ENCODE measurements around the gene DIAPH1.

Gene DIAPH1

DNA sequence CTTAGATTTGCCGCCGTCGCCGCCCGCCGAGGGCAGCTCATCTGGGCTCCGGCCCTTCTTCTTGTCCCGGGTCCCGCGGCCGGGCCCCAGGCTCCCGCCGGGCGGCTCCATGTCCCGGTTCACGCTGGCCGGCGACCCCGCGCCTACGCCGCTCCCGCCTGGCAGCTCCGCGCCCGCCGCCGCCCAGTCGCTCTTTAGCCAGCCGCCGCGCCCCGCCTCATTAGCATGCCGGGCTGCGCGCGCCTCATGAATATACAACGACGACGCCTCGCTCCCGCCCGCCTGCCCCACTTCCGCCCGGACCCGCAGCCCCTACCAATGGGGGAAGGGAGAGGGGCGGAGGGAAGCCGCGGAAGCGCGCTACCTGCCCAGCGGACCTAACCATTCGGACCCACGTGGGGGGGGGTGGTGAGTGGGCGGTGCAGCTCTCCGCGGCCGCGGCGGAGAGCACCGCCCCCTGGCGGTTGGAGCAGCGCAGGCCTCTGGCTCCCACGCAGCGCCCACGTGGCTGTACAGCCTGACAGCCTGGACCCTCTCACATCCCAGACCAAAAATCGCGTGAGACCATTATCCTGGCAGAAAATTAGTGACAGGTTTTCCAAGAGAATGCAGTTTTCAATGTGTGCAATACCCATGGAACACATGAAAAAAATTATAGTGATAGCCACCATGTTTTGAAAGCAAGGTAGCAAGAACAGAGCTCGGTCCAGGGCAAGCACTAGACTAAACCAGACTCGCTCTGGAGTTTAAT is at the start of gene DIAPH1:
DIAPH1 (minus strand) TSS at position 197 of the 751 bp plus-strand sequence; CDS start at position 111, 86 bp downstream.
- in situ Hi-C loops (cut with HindIII; ENCODE audit: low pct_ligation_motif_present, low pct_unique_long_range_greater_than_20kb, low sequenced_read_pairs): no loop called here
- DNase-seq: peak; percentile 94

DNA sequence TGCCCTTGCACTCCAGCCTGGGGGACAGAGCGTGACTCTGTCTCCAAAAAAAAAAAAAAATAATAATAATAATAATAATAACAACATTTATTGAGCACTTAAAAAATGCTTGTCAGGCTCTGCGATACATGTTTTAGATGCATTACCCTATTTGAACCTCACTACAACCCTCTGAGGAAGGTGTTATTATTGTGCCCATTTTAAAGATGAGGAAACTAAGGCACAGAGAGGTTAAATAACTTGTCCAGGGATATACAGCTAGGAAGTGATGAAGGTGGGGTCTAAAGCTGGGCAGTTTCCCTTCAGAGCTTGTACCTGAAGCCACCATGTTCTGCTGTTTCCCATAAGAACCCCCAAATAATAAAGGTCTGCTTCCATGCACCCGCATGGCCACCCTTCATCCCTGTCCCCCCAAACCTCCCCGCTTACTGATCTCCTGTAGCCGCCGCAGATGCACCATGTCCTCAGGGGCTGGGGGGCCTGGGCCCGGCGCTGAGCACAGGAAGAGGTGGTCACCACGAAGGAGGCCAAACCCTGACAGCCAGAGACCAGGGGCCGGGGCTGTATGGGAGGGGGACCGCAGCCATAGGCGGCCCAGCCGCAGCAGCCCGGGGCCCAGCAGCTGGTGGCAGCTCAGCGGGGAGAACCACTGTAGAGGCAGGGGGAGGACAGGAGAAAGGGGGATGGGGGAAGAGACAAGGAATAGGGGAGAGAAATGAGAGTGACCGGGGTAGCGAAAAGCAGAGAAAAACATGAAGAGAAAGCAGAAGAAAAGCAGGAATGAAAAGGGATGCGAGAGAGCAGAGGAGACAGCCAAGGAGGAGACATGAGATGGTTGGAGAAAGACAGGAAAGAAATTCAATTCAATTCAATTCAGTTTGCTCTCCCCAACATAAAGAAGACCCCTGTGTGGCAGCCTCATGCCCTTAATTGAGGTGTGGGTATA is 47.5 kb upstream of the DIAPH1 start:
- no peak for DNase-seq
- in situ Hi-C loops (cut with HindIII; ENCODE audit: low pct_ligation_motif_present, low pct_unique_long_range_greater_than_20kb, low sequenced_read_pairs): no loop called here

DNA sequence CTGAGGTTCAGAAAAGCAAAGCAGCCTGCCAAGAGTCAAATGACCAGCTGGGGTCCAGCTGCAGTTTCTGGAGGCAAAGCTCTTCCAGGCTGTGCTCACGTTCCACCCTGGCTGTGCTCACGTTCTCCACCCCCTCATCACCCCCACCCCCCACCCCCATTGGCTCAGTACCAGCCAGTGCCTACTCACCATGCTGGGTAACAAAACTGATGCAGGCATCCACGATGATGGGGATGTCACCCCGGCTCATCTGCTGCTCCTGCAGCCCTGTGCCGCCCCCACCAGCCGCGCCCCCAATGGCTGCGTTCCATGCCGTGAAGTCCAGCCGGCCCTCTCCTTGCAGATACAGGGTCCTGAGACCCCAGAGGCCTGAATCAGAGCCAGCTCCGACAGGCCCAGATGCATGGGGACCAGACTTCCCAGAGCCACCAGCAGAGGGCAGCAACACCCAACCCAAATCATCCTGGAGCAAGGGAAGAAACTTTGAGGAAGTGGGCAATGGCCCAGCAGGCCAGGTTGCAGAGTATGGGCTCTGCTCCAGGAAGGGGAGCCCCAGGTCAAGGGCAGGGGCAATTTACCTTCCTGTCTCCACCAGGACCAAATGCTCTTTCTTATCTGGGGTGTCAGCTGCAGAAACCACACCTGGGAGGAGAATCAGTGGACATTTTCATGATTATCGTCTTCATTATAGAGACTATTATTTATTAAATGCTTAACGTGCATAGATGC is 46.1 kb upstream of the DIAPH1 start:
- in situ Hi-C loops (cut with HindIII; ENCODE audit: low pct_ligation_motif_present, low pct_unique_long_range_greater_than_20kb, low sequenced_read_pairs): no loop called here
- peak; percentile 67 for DNase-seq

DNA sequence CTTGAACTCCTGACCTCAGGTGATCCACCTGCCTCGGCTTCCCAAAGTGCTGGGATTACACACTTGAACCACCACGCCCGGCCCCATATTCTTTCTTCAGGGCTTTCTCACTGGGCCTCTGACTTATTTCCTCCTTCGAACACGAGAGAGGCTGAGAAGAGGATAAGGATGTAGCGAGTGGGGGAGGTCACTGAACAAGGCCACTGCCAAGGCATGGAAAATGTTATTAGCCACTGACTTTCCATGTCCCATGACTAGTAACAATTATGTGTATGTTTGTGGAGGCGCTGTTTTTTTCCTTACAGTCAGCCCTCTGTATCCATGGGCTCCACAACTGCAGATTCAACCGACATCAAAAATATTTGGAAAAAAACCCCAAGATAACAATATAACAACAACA is 44.7 kb upstream of the DIAPH1 start:
- no peak for DNase-seq
- in situ Hi-C loops (cut with HindIII; ENCODE audit: low pct_ligation_motif_present, low pct_unique_long_range_greater_than_20kb, low sequenced_read_pairs): no loop called here

DNA sequence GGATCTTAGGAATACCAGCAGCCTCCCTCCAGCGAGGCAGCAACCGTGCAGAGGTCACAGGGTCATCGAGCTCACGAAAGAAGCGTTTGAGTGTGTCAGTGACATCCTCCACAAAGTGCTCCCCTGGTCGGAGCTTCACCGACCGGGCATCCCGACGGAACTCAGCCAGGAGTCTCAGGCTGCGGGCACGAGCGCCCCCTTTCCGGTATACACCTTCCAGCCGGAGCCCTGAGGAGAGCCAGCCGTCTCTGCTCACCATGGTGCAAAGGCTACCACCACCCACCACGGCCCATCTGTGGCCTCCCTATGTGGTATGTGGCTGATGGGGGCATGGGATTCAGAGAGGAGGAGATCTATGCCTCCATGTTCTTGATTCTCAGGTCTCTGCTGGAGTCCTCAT is 43.2 kb upstream of the DIAPH1 start:
- in situ Hi-C loops (cut with HindIII; ENCODE audit: low pct_ligation_motif_present, low pct_unique_long_range_greater_than_20kb, low sequenced_read_pairs): no loop called here
- no peak for DNase-seq

DNA sequence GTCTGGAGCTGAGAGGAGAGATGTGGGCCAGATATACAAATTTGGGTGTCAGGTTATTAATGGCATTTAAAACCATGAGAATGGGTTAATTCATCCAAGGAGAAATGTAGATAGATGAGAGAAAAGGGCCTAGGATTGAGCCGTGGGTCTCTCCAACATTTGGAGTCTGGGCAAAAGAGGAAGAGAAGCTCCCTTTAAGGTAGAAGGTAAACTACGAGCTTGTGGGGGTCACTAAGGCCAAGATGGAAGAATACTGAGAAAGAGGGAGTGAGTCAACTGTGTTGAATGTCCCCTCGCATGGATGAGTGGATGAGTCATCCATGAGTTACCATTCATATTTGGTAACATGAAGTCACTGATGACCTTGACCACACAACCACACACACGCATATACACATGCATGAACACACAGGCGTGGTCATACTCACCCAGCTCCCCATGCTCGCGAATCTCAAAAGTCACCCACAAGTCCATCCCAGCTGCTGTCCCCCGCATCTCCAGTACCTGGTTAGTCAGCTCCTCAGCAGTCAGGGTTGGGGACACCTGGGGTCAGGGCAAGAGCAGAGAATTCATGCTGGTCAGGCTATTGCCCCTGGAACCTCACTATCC is 39.2 kb upstream of the DIAPH1 start:
- DNase-seq: peak; percentile 88
- in situ Hi-C loops (cut with HindIII; ENCODE audit: low pct_ligation_motif_present, low pct_unique_long_range_greater_than_20kb, low sequenced_read_pairs): no loop called here

DNA sequence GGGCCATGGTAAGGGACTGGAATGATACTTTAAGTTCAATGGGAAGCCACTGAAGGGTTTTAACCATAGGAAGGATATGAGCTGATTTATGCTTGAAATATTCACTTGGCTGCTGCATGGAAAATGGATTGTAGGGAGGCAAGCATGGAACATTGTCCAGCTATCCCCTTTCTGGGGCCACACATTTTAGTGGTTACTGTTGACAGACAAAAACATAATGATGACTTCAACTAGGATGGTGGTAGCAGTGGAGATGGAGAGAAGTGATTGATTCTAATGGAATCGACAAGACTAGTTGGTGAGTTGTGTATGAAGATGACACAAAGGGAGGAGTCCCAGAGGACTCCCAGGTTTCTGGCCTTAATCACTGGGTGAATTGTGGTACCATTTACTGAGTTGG is 38.6 kb upstream of the DIAPH1 start:
- in situ Hi-C loops (cut with HindIII; ENCODE audit: low pct_ligation_motif_present, low pct_unique_long_range_greater_than_20kb, low sequenced_read_pairs): no loop called here

DNA sequence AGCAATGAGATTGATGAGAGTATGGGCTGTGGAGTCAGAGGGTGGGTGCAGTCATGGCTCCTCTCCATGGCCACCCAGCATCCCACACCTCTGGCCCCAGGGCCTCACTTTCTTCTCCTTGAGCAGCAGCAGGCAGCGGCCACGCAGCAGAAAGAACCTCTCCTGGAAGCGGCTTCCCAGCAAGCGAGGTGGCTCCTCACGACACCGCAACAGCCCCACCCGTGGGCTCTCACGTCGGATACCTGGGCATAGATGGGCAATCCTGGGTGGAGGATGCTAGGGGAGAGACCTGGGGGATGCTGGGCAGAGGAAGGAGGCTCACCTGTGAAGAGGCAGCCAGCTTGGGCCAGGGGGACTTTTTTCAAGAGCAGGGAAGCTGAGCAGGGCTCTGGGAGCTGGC is 37.6 kb upstream of the DIAPH1 start:
- in situ Hi-C loops (cut with HindIII; ENCODE audit: low pct_ligation_motif_present, low pct_unique_long_range_greater_than_20kb, low sequenced_read_pairs): no loop called here
- DNase-seq: no peak

More for the DNA sequence above, 38.6 kb upstream of the DIAPH1 start:
- no peak for DNase-seq

DNA sequence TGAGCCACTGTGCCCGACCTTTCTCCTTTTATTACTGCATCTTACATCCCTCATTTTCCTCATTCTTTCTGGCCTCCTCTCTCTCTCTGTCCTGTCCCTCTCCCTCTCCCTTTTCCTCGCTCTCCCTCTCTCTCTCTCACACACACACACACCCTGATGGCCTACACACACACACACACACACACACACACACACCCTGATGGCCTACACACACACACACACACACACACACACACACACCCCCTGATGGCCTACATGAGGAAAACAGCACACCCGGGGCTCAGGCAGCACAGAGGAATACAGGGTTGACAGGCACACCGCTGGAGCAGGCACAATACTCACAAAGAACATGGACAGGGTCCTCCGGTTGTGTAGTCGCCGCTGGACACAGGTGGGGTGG is 36.2 kb upstream of the DIAPH1 start:
- in situ Hi-C loops (cut with HindIII; ENCODE audit: low pct_ligation_motif_present, low pct_unique_long_range_greater_than_20kb, low sequenced_read_pairs): no loop called here
- no peak for DNase-seq

DNA sequence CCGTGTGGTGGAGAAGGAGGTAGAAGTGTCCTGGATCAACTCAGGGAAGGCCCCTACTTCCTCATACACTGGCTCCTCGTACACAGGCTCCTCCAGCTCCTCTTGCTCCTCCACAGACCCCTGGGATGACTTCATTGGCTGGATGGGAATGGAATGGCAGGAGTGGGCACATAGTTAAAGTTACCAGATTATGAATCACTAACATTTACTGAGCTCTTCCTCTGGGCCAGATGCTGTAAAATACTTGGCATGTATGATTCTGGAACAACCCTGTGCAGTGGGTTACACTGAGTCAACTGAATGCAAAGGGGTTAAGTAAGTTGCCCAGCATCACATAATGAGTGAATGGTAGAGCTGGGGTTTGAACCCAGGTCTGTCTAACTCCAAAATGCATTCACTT is 35.5 kb upstream of the DIAPH1 start:
- in situ Hi-C loops (cut with HindIII; ENCODE audit: low pct_ligation_motif_present, low pct_unique_long_range_greater_than_20kb, low sequenced_read_pairs): no loop called here
- peak; percentile 51 for DNase-seq

DNA sequence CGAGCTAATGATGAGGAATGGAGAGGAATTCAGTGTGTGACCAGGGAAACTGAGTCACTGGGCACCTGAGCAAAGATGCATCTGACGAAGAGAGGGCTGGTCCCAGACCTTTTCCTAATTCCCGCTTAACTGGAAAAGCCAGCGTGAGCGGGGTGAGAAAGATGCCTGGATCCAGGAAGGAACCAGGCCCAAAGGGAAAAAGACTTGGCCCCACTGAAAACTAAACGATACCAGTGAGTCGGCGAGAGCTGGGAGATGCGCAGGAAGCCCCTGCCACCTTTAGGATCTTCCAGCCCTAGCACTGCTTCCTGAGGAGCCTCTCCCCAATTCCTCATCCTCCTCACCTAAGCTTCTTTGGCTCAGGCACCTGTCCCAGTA is 32.9 kb upstream of the DIAPH1 start:
- DNase-seq: no peak
- in situ Hi-C loops (cut with HindIII; ENCODE audit: low pct_ligation_motif_present, low pct_unique_long_range_greater_than_20kb, low sequenced_read_pairs): no loop called here

DNA sequence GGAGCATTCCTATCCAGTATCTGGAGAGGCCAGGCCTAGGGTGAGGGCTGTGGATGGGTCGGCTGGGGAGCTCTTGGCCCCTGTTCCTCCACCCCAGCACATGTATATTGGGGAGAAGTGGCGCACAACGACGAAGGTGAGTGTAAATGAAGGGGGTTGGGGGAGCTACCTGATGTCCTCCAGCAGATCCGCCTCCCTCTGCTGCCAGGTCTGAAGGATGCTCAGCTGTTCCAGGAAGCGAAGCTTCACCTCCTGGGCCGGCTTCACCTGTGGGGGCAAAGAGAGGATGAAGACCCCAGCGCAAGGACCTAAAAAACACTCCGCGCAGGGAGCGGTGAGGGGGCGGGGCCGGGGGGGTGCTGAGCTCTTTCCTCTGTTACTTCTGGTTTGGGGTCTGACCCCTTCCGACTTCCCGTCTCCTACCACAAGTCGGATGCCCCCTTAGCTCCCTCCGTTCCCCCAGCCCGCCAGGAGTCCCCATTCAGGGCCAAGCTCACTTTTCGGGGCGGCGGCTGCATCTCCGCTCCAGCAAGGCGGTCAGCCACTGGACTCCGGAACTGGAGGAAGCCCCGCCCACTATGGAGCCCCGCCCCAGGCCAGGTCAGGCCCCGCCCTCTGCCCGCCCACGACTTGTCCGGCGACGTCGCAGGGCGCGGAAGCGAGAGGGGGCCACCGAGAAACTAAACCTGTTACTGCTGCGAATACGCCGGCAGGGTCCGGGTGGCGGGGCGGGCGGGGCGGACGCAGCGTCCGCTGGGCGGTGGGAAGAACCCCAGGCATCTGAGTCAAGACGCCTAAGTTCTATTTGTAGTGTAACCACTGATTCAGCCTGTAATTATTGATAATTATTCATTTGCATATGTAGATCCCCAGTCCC is 32.3 kb upstream of the DIAPH1 start, which contains the start of gene FCHSD1:
FCHSD1 (minus strand) TSS at position 568 of the 877 bp plus-strand sequence; CDS start at position 518, 50 bp downstream.
- DNase-seq: peak; percentile 75
- in situ Hi-C loops (cut with HindIII; ENCODE audit: low pct_ligation_motif_present, low pct_unique_long_range_greater_than_20kb, low sequenced_read_pairs): no loop called here

DNA sequence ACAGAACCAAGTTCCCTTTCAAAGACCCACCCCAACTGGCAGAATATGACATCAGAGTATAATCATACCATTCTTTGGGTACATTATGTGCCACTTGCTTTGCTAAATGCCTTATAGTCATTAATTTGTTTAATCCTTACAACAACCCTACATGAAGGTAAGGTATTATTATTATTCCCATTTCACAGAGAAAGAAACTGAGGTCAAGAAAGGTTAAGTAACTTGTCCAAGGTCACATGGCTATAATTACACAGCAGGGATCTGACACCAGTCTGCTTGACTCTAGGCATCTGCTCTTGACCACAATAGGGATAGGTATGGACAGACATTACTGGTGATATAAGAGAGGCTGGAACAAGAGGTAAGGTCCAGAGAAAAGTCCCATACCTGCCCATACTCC is 31.2 kb upstream of the DIAPH1 start:
- in situ Hi-C loops (cut with HindIII; ENCODE audit: low pct_ligation_motif_present, low pct_unique_long_range_greater_than_20kb, low sequenced_read_pairs): no loop called here
- no peak for DNase-seq

DNA sequence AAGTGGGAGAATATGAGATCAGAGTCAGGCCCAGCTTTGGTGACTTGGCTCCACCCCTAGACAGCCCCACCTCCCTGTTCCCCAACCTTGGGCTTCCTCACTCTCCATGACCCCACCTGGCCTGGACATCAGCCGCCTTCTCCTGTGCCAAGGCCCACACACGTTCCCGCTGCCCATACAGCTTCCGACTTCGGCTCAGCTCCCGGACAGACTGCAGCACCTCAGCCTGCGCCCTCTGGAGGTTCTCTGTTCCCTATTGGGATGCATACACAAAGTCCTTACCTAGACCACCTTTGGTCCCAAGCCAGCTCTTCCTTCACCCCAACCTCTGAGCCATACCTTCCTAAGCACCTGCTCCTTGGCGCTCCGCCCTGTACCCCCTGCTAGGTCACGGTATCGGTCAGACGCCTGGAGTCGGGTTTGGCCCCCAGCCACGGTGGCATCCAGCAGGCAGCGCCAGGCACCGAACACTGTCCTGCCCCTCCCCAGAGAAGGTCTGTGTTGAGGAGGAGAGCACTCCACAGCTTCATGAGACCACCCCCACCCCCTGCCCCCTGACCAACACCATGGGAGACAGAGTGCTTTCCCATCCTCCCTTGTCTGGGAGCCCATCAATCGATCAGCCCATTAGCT is 30.4 kb upstream of the DIAPH1 start:
- DNase-seq: no peak
- in situ Hi-C loops (cut with HindIII; ENCODE audit: low pct_ligation_motif_present, low pct_unique_long_range_greater_than_20kb, low sequenced_read_pairs): no loop called here

DNA sequence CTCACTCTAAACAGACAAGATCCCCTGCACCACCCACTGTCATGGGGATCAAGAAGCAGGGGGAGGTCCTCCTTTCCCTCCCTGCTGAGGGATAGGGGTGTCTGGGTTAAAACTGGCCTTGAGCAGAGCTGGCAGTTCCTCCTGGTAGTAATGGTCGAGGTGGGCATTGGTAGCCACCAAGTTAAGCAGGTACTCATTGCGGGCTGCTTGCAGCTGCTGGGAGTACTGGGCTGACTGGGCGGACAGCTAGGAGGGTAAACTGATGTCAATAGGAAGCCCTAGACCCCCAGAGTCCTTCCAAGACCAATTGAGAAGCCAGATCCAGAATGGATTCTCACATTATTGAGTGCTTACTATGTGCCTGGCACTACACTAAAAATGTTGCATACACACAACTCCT is 29.1 kb upstream of the DIAPH1 start:
- no peak for DNase-seq
- in situ Hi-C loops (cut with HindIII; ENCODE audit: low pct_ligation_motif_present, low pct_unique_long_range_greater_than_20kb, low sequenced_read_pairs): no loop called here

DNA sequence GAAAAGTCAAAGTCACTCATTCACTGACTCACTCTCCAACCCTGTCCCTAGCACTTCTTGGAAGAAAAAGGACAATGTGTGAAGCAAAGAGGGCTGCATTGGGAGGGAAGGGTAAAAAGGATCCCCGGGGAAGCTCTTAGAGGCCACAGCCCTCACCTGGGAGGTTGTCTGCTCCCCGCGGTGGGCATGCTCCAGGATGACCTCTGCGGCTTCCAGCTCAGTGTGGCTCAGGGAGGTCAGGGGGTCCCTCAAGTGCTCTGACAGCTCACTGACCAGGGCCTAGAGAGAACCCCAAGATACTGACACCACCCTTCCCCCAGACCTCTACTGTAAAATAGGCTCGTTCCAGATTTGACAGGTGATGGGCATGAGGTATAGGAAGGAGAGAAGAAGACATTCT is 28.4 kb upstream of the DIAPH1 start:
- in situ Hi-C loops (cut with HindIII; ENCODE audit: low pct_ligation_motif_present, low pct_unique_long_range_greater_than_20kb, low sequenced_read_pairs): no loop called here

DNA sequence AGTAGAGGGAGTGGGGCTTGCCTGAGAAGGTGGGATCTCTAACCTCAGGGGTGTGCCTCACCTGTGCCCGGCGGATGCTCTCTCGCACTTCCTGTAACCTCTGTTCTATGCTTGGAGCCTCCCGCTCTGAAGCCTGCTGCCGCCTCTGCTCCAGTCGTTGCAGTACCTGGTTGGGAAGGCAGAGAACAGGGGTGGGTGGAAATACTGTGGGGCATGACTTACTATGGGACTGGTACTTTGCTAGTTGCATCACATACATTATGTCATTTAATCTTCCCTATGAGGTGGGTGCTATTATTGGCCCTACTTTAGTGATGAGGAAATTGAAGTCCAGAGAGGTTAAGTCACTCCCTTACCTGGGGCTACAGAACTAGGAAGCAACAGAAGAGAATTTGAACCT is 27.2 kb upstream of the DIAPH1 start:
- no peak for DNase-seq
- in situ Hi-C loops (cut with HindIII; ENCODE audit: low pct_ligation_motif_present, low pct_unique_long_range_greater_than_20kb, low sequenced_read_pairs): no loop called here

More for the DNA sequence above, 28.4 kb upstream of the DIAPH1 start:
- no peak for DNase-seq
